ENCODE data around the gene CIB2.

CIB2 gene

DNA sequence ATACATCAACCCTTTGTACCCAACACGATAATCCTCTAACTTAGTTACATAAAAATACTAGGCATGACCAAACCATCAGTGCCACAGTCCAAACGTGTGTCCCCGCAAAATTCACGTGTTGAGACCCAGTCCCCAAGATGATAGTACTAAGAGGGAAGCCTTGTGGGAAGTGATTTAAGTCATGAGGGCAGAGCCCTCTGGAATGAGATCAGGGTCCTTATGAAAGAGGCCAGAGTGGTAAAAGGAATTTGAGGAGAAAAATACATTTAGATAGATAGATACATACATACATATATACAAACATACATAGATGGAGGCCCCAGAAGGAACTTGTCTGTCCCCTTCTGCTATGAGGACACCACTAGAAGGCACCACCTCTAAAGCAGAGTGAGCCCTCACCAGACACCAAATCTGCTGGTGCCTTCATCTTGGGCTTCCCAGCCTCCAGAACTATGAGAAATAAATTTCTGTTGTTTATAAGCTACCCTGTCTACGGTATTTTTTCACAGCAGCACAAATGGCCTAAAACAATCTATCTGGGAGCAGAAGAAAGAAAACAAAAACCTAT lies 61.7 kb downstream of the CIB2 start:
- no peak for DNase-seq

- no peak for DNase-seq
Measured at GRCh38 chr15:78069052-78069414, 62.2 kb downstream of the CIB2 start.

DNA sequence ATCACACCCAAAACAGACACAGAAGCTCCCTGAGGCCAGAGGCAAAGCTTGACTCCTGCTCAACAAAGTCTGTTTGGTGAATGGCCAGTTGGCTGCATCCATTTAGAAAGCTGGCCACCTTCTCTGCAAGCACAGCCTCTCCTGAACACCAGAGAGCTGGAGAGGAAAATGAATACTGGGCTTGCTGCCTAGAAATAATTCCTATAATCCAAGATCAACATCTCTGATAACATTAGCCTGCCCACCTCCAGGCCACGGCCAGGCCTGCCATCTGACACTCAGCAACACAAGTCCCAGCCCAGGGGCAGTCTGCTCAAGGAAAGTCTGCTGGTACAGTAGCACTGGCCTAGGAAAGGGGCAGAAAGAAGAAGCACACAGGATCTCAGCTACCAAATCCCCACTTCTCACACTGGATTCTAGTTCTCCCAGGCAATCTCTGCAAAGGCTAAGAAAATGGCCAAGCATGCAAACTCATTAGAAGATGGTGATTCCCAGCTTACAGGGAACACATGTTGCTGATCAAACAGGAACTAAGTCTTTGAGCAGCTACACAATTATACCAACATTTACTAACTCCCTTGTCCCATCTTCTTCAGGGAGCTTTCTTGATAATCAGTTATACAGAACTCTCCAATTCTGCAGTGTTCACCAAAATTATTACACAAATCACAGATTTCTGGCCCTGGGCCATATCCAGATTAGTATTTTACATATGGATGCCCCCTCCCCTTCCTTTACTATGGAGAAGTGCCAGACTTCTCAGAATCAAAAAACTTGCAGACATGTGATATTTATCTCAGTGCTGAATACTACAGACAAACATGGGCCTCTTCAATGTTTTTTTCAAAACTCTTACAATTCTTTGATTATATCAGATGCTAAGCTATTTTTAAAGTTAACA lies 63.7 kb downstream of the CIB2 start:
- DNase-seq = peak in 1 of 58 donors; percentile 14

DNA sequence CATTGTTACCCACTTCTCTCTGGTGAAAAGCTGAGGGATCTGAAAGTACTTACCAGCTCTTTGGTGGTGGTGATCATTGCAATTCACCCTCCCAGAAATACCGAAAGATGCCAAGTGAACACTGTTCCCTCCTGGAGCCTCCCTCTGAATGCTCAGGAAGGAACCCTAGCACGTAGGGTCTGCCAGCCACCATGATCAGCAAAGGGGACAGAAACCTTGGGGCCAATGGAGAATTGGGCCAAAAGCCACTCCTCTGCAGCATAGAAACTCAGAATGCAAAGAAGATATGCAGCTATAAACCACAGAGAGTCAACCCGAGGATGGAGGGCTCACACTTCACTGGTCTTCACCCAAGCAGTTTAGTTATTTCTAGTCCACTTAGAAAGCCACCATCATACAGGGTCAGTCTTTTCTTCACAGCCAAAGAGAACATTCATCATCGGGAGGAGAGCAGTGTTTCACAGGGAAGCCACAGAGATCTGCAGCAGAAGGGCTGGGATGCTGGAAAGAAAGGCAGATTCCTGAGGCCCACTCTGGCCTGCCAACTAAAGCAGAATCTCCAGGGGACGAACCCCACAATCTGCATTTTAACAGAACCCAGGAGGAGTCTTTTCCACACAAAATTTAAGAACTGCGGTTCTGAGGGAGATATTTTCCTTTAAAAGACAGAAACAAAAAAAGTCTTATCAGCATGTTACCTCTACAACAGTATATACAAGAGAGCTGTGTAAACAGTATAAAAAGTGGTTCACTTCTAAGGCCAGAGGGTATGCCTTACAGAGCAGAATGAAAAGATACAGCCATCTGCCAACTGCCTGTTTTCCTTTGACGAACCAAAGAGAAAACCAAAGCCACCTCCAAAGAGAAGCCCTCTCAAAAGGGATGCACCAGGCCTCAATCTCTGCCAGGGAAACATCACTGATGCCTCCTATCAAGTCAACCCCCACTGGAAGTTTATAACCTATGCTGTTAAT lies 65.0 kb downstream of the CIB2 start:
- DNase-seq = no peak

- DNase-seq = peak in 14 of 58 donors; percentile 25 to 73 (median 41)
Measured at GRCh38 chr15:78065284-78065872, 65.9 kb downstream of the CIB2 start.

- DNase-seq = no peak
Measured at GRCh38 chr15:78064544-78064943, 66.7 kb downstream of the CIB2 start.

- no peak for DNase-seq
Measured at GRCh38 chr15:78063970-78064385, 67.3 kb downstream of the CIB2 start.

DNA sequence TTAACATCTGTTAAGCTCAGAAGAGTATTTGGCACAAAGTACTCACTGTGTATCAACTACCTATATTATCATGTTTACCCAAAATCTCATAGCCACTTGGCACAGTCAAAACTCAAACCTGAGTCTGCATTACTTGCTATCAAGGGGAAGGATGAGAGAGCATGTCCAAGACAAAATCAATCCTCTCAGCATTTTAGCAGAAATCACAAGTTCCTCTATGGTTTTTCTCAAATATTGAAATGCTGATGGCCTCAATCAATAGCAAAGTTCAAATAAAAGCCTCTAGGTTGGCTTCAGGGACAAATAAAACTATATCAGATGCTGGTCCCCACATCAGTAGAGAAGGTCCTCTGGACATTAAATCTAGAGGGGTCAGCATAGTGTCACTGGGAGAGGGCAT lies 68.0 kb downstream of the CIB2 start:
- DNase-seq = no peak

- DNase-seq = peak in 2 of 58 donors; percentile 19 to 42
Measured at GRCh38 chr15:78061963-78062427, 69.2 kb downstream of the CIB2 start.

GRCh38 chr15:78060232-78060631 lies 71.0 kb downstream of the CIB2 start:
- DNase-seq = no peak

GRCh38 chr15:78059110-78059839 lies 72.0 kb downstream of the CIB2 start:
- no peak for DNase-seq

GRCh38 chr15:78058401-78058935 lies 72.8 kb downstream of the CIB2 start:
- DNase-seq = no peak

- no peak for DNase-seq
Measured at GRCh38 chr15:78057803-78058202, 73.4 kb downstream of the CIB2 start.

GRCh38 chr15:78056714-78057269 lies 74.5 kb downstream of the CIB2 start:
- peak in 9 of 58 donors; percentile 19 to 69 (median 35) for DNase-seq

DNA sequence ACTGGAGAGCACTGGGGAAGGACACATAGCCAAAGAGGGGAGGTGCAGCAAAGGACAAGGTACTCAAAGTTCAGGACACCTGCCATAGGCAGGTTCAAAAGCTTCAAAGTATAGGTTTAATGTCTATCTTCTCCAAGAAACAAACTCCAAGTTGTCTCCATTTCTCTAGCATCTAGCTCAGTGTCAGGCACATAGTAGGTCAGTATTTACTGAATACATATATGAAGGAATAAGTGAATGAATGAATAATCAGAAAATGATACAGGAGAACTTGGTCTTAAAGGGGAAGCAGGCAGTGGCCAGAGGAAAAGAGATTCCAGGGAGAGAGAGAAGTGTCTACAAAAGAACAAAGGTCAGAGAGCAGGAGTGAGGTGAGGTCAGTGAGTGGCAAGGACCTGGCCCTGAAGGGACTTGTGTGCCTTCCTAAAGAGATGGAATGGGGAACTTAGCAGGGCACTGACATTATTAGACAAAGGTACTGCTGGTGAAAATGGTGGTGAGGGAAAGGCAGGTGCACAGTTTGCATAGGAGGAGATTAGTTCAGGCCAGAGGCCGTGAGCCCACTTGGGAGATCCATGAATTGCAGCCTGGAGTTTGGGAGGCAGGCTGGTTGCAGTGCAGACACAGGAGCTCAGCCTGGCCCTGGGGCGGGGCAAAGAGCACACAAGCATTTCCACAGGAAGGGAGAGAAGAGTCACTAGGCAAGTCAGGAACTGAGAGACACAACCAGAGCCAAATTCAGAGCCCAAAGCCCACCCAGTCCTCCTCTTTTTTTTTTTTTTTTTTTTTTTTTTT lies 75.1 kb downstream of the CIB2 start:
- no peak for DNase-seq

- DNase-seq = peak in 2 of 58 donors; percentile 20 to 34
Measured at GRCh38 chr15:78054966-78055365, 76.3 kb downstream of the CIB2 start.

All from anterior cingulate cortex (tissue), 58 donors.